ENCODE measurements around the gene RIMKLA. TPM values are rescaled to one million over a fixed set of nuclear protein-coding genes. Genes with fewer than 3 reads are reported as not detected.

Gene RIMKLA
- total and polyA plus RNA-seq, 9 donors: 0.02 to 0.27 (median 0.14) TPM; not detected in 1

GRCh38 chr1:42456010-42456753 is 75.6 kb downstream of the RIMKLA start, which contains the start of the genes PPCS and ZMYND12:
Gene PPCS (plus strand): TSS chr1:42456543. CDS start chr1:42456566, 23 bp downstream.
Gene ZMYND12 (minus strand): TSS chr1:42456022. CDS start chr1:42455997, 25 bp downstream.
- H3K27ac ChIP-seq: peak within 1 kb of the TSS; percentile 51 to 88
- TF ChIP-seq EP300 (IDR thresholded peaks at IDR 0.05): peak; percentile 25
- TF ChIP-seq CTCF (IDR thresholded peaks at IDR 0.05): peak in 1 of 3 donors; percentile 29
- peak; percentile 34 for TF ChIP-seq POLR2A (IDR thresholded peaks at IDR 0.05)
- H3K27me3 ChIP-seq: no peaks in the 10 kb centered on the region
- intact Hi-C loops (cut with DNase I): no loop called here
- WGBS, 3 donors: 0 to 1% (median 0%) methylated on average over 42 to 66 of the region's 66 CpGs
- H3K4me1 ChIP-seq (ENCODE audit: insufficient read depth): peaks cover 8% of the 10 kb centered on the region
- peak within 1 kb of the TSS; percentile 66 for H3K4me3 ChIP-seq
- H3K9me3 ChIP-seq: no peaks in the 10 kb centered on the region
- no peaks in the 10 kb centered on the region for H3K36me3 ChIP-seq
- DNase-seq: peak; percentile 85 to 90 (median 87)

- H3K27ac ChIP-seq: peak overlapping the region; percentile 51 to 88
- TF ChIP-seq POLR2A (IDR thresholded peaks at IDR 0.05): no peak
- TF ChIP-seq EP300 (IDR thresholded peaks at IDR 0.05): no peak
- no peak for TF ChIP-seq CTCF (IDR thresholded peaks at IDR 0.05)
- no peaks in the 10 kb centered on the region for H3K27me3 ChIP-seq
- peak overlapping the region; percentile 66 for H3K4me3 ChIP-seq
- peaks cover 8% of the 10 kb centered on the region for H3K4me1 ChIP-seq (ENCODE audit: insufficient read depth)
- peak in 1 of 5 donors; percentile 35 for DNase-seq
- no peaks in the 10 kb centered on the region for H3K36me3 ChIP-seq
- WGBS, 3 donors: 0 to 1% (median 0%) methylated on average over 5 to 23 of the region's 23 CpGs
- no peaks in the 10 kb centered on the region for H3K9me3 ChIP-seq
- intact Hi-C loops (cut with DNase I): no loop called here
Observed at GRCh38 chr1:42456754-42457089, 76.1 kb downstream of the RIMKLA start.

- intact Hi-C loops (cut with DNase I): no loop called here
Observed at GRCh38 chr1:42461196-42461595, 80.6 kb downstream of the RIMKLA start.

More at GRCh38 chr1:42461196-42461595, 80.6 kb downstream of the RIMKLA start:
- Histone ChIP-seq H3K4me3 (no peak overlapping the region), H3K36me3 (no peaks in the 10 kb centered on the region), H3K27me3 (no peaks in the 10 kb centered on the region), H3K27ac (no peak overlapping the region), H3K9me3 (no peaks in the 10 kb centered on the region), H3K4me1 (ENCODE audit: insufficient read depth) (peaks cover 11% of the 10 kb centered on the region)
- WGBS, 3 donors: 73 to 78% (median 74%) methylated on average over 2 of the region's 2 CpGs
- TF ChIP-seq CTCF (IDR thresholded peaks at IDR 0.05) (no peak), POLR2A (IDR thresholded peaks at IDR 0.05) (no peak), EP300 (IDR thresholded peaks at IDR 0.05) (no peak)
- no peak for DNase-seq
